ENCODE data around the gene HSCB.

DNA sequence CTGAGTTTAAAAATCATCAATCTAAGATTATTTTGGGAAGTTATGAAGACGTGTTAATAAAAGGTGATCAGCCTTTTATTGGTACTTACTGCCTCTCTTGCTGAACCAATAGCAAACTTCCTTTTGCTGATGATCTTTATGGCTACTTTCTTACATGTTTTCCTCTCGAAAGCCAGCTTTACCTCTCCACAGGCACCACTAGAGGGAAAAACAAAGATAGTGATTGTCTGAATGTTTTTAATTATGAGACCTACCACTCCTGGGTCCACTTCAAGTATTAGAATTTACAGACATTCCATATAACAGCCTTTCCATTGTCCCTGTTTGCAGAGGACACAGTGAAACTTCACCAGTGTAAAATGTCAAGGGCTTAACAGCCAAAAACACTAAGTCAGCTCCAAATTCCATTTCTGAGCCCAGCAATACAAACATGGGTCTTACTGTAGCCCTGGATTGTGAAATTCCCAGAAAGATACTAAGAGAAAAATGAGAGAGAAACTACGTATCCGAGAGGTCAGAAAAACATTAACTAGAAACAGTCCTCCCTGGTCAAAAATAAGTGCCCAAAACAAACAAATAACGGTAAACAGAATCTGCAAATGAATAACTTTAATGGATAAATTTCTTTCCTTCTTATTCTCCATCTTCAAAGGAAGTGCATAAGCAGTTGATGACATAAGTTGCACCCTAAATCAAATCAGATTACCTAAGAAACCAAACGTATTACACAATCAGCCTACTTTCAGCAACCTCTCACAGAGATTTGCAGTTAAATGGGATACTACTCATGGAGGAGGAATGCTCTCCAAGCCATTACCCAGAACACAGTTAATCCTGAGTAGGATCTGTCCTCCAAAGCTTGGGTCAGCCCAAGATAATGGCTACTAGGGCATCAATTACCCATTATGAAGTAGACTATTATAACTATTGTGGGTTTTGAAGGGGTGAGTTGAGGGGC, 29.7 kb upstream of the HSCB start:
- TF ChIP-seq, protein P1, sequence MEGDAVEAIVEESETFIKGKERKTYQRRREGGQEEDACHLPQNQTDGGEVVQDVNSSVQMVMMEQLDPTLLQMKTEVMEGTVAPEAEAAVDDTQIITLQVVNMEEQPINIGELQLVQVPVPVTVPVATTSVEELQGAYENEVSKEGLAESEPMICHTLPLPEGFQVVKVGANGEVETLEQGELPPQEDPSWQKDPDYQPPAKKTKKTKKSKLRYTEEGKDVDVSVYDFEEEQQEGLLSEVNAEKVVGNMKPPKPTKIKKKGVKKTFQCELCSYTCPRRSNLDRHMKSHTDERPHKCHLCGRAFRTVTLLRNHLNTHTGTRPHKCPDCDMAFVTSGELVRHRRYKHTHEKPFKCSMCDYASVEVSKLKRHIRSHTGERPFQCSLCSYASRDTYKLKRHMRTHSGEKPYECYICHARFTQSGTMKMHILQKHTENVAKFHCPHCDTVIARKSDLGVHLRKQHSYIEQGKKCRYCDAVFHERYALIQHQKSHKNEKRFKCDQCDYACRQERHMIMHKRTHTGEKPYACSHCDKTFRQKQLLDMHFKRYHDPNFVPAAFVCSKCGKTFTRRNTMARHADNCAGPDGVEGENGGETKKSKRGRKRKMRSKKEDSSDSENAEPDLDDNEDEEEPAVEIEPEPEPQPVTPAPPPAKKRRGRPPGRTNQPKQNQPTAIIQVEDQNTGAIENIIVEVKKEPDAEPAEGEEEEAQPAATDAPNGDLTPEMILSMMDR (IDR thresholded peaks at IDR 0.05; ENCODE audit: low read length): no peak
- TF ChIP-seq EZH2 (optimal IDR thresholded peaks at IDR 0.05; ENCODE audit: low read depth, low read length) (no peak), EZH2phosphoT487 (IDR thresholded peaks at IDR 0.05; ENCODE audit: low read length) (no peak)
